ENCODE measurements around the gene WDFY2. TPM values are rescaled to one million over a fixed set of nuclear protein-coding genes. Genes with fewer than 3 reads are reported as not detected.

The WDFY2 gene
- total and polyA plus RNA-seq, 2 of the 8 experiments (the other 6 are each of a cell fraction or from before 2014, with no cell fraction given), result 13.9 to 29.0 TPM

DNA sequence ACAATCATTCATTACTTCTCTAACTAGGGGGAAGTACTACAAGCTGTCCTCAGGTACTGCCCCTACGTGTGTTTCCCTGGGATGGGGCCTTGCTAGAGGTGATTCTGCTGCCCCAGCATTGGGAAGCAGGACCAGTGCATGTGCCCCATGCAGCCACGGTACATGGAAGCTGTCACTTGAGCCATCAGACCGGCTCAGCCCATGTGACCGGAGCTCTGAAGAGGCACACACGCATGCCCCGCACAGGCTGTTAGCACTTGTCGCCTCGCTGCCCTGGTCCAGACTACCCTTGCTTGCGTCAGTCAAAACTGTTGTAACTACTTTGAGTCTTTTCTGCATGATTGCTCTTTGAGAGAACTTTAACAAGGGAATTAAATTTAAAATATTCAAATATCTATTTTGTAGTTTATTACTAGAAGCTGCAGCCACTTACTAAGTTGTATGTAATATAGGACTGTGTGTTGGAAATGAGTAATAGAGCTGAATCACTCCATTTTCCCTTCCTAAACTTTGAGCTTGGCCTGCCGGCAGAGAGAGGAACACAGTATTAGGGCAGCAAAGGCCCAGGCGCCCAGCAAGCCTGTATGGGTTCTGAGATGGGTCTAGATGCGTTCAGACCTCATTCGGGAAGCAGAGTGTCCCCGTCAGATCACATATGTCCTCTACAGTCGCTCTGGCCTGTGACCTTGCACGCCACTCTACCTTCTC is 177.5 kb downstream of the WDFY2 start (continued):
- TF ChIP-seq, protein P1, sequence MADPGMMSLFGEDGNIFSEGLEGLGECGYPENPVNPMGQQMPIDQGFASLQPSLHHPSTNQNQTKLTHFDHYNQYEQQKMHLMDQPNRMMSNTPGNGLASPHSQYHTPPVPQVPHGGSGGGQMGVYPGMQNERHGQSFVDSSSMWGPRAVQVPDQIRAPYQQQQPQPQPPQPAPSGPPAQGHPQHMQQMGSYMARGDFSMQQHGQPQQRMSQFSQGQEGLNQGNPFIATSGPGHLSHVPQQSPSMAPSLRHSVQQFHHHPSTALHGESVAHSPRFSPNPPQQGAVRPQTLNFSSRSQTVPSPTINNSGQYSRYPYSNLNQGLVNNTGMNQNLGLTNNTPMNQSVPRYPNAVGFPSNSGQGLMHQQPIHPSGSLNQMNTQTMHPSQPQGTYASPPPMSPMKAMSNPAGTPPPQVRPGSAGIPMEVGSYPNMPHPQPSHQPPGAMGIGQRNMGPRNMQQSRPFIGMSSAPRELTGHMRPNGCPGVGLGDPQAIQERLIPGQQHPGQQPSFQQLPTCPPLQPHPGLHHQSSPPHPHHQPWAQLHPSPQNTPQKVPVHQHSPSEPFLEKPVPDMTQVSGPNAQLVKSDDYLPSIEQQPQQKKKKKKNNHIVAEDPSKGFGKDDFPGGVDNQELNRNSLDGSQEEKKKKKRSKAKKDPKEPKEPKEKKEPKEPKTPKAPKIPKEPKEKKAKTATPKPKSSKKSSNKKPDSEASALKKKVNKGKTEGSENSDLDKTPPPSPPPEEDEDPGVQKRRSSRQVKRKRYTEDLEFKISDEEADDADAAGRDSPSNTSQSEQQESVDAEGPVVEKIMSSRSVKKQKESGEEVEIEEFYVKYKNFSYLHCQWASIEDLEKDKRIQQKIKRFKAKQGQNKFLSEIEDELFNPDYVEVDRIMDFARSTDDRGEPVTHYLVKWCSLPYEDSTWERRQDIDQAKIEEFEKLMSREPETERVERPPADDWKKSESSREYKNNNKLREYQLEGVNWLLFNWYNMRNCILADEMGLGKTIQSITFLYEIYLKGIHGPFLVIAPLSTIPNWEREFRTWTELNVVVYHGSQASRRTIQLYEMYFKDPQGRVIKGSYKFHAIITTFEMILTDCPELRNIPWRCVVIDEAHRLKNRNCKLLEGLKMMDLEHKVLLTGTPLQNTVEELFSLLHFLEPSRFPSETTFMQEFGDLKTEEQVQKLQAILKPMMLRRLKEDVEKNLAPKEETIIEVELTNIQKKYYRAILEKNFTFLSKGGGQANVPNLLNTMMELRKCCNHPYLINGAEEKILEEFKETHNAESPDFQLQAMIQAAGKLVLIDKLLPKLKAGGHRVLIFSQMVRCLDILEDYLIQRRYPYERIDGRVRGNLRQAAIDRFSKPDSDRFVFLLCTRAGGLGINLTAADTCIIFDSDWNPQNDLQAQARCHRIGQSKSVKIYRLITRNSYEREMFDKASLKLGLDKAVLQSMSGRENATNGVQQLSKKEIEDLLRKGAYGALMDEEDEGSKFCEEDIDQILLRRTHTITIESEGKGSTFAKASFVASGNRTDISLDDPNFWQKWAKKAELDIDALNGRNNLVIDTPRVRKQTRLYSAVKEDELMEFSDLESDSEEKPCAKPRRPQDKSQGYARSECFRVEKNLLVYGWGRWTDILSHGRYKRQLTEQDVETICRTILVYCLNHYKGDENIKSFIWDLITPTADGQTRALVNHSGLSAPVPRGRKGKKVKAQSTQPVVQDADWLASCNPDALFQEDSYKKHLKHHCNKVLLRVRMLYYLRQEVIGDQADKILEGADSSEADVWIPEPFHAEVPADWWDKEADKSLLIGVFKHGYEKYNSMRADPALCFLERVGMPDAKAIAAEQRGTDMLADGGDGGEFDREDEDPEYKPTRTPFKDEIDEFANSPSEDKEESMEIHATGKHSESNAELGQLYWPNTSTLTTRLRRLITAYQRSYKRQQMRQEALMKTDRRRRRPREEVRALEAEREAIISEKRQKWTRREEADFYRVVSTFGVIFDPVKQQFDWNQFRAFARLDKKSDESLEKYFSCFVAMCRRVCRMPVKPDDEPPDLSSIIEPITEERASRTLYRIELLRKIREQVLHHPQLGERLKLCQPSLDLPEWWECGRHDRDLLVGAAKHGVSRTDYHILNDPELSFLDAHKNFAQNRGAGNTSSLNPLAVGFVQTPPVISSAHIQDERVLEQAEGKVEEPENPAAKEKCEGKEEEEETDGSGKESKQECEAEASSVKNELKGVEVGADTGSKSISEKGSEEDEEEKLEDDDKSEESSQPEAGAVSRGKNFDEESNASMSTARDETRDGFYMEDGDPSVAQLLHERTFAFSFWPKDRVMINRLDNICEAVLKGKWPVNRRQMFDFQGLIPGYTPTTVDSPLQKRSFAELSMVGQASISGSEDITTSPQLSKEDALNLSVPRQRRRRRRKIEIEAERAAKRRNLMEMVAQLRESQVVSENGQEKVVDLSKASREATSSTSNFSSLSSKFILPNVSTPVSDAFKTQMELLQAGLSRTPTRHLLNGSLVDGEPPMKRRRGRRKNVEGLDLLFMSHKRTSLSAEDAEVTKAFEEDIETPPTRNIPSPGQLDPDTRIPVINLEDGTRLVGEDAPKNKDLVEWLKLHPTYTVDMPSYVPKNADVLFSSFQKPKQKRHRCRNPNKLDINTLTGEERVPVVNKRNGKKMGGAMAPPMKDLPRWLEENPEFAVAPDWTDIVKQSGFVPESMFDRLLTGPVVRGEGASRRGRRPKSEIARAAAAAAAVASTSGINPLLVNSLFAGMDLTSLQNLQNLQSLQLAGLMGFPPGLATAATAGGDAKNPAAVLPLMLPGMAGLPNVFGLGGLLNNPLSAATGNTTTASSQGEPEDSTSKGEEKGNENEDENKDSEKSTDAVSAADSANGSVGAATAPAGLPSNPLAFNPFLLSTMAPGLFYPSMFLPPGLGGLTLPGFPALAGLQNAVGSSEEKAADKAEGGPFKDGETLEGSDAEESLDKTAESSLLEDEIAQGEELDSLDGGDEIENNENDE (IDR thresholded peaks at IDR 0.05; ENCODE audit: insufficient replicate concordance, low read length), result no peak
- TF ChIP-seq RNF2 (IDR thresholded peaks at IDR 0.05; ENCODE audit: borderline replicate concordance, low read depth, low read length, missing control alignments, poor library complexity, severe bottlenecking), result no peak
- TF ChIP-seq RAD21 (IDR thresholded peaks at IDR 0.05 in 1 of 2, conservative IDR thresholded peaks at IDR 0.05 in 1 of 2; ENCODE audit: low read depth in 2 of 2, low read length in 2 of 2), result no peak
- no peak for TF ChIP-seq KDM5A (IDR thresholded peaks at IDR 0.05; ENCODE audit: low read length)
- no peak for TF ChIP-seq CEBPB (IDR thresholded peaks at IDR 0.05; ENCODE audit: low read depth, low read length)

All from H1 (cell line).